ENCODE results near the gene ZBTB5. TPM values are rescaled to one million over a fixed set of nuclear protein-coding genes. Genes with fewer than 3 reads are reported as not detected.

The ZBTB5 gene
- total and polyA plus RNA-seq, 2 of the 13 experiments (the other 11 are each of a cell fraction or from before 2014, with no cell fraction given), result 12.5 to 20.5 TPM

DNA sequence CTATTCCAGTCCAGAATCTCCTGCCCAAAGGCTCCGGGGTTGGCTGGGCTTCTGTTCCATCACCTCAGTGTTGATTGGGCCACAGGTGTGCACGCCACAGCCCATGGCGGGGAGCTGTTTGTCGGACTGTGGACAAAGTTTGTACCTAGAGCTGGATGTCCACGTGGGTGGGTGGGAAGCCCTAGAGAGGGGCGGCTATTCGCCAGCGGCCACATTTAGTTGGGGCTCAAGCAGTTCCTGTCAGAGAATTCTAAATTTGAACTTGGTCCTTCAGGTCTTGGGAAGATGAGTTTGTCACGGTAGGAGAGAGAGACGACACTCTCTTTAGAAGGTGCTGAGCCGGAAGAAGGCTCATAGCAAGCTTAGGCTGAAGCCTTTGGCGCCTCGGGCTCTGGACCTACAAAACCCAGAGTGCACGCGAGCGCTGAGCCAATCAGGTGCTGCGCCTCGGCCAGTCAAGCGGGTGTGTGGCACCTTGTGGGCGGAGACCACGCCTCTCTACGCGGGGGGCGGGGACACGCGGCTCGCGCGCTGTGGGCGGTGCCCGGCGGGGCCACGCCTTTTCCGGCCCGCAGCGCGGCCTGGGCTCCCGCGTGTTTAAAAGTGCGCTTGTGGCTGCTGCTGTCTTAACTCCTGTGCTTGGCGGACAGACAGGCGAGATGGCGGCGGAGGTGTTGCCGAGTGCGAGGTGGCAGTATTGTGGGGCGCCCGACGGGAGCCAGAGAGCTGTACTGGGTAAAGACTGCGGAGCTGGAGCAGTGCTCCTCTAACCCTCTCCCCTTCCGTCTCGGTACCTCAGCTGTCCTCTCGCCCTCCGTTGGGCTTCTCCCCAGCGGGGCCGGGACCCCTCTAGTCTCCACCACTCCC, 20.4 kb upstream of the ZBTB5 start, which contains the start of gene POLR1E (continued):
- TF ChIP-seq, protein P1, sequence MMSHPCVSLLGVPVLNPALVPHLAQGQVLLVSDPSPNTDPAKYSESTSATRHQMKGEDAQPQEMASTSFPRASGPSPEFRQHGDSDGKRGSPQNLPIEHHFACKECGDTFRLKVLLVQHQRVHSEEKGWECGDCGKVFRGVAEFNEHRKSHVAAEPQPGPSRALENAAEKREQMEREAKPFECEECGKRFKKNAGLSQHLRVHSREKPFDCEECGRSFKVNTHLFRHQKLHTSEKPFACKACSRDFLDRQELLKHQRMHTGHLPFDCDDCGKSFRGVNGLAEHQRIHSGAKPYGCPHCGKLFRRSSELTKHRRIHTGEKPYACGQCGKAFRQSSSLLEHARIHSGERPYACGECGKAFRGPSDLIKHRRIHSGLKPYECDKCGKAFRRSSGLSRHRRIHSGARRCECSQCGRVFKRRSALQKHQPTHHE (CRISPR knock-in tag; IDR thresholded peaks at IDR 0.05; ENCODE audit: borderline replicate concordance), result peak; percentile 71
- no peak for TF ChIP-seq TEF (CRISPR knock-in tag; IDR thresholded peaks at IDR 0.05)
- TF ChIP-seq, protein P2, sequence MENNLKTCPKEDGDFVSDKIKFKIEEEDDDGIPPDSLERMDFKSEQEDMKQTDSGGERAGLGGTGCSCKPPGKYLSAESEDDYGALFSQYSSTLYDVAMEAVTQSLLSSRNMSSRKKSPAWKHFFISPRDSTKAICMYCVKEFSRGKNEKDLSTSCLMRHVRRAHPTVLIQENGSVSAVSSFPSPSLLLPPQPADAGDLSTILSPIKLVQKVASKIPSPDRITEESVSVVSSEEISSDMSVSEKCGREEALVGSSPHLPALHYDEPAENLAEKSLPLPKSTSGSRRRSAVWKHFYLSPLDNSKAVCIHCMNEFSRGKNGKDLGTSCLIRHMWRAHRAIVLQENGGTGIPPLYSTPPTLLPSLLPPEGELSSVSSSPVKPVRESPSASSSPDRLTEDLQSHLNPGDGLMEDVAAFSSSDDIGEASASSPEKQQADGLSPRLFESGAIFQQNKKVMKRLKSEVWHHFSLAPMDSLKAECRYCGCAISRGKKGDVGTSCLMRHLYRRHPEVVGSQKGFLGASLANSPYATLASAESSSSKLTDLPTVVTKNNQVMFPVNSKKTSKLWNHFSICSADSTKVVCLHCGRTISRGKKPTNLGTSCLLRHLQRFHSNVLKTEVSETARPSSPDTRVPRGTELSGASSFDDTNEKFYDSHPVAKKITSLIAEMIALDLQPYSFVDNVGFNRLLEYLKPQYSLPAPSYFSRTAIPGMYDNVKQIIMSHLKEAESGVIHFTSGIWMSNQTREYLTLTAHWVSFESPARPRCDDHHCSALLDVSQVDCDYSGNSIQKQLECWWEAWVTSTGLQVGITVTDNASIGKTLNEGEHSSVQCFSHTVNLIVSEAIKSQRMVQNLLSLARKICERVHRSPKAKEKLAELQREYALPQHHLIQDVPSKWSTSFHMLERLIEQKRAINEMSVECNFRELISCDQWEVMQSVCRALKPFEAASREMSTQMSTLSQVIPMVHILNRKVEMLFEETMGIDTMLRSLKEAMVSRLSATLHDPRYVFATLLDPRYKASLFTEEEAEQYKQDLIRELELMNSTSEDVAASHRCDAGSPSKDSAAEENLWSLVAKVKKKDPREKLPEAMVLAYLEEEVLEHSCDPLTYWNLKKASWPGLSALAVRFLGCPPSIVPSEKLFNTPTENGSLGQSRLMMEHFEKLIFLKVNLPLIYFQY (CRISPR knock-in tag; IDR thresholded peaks at IDR 0.05; ENCODE audit: borderline replicate concordance), result no peak
- TF ChIP-seq, protein P3, sequence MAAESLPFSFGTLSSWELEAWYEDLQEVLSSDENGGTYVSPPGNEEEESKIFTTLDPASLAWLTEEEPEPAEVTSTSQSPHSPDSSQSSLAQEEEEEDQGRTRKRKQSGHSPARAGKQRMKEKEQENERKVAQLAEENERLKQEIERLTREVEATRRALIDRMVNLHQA (CRISPR knock-in tag; IDR thresholded peaks at IDR 0.05), result no peak
- TF ChIP-seq, protein P4, sequence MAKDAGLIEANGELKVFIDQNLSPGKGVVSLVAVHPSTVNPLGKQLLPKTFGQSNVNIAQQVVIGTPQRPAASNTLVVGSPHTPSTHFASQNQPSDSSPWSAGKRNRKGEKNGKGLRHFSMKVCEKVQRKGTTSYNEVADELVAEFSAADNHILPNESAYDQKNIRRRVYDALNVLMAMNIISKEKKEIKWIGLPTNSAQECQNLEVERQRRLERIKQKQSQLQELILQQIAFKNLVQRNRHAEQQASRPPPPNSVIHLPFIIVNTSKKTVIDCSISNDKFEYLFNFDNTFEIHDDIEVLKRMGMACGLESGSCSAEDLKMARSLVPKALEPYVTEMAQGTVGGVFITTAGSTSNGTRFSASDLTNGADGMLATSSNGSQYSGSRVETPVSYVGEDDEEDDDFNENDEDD (CRISPR knock-in tag; IDR thresholded peaks at IDR 0.05; ENCODE audit: borderline replicate concordance), result peak; percentile 94
- no peak for TF ChIP-seq ZNF280B (CRISPR knock-in tag; IDR thresholded peaks at IDR 0.05; ENCODE audit: borderline replicate concordance)
- TF ChIP-seq NONO (IDR thresholded peaks at IDR 0.05), result no peak
- TF ChIP-seq NONO (CRISPR knock-in tag; conservative IDR thresholded peaks at IDR 0.05), result no peak; the same call in 1 of the 2 replicates
- no peak for TF ChIP-seq GRHL1 (CRISPR knock-in tag; conservative IDR thresholded peaks at IDR 0.05)
- TF ChIP-seq ZNF256 (CRISPR knock-in tag; conservative IDR thresholded peaks at IDR 0.05), result 0 out of 2 replicates have a peak, but pooled peaks have one; percentile 43
- TF ChIP-seq ZKSCAN5 (CRISPR knock-in tag; IDR thresholded peaks at IDR 0.05), result no peak
- peak; percentile 46; the same call in 1 of the 2 replicates for TF ChIP-seq ZNF333 (CRISPR knock-in tag; IDR thresholded peaks at IDR 0.05; ENCODE audit: borderline replicate concordance)
- TF ChIP-seq PHF20 (CRISPR knock-in tag; IDR thresholded peaks at IDR 0.05), result peak; percentile 71
- TF ChIP-seq ZNF460 (CRISPR knock-in tag; IDR thresholded peaks at IDR 0.05; ENCODE audit: borderline replicate concordance), result no peak

Data from HepG2 (cell line).